Fibroblast of lung (primary cell): ENCODE data around the gene ADAD2. TPM values are rescaled to one million over a fixed set of nuclear protein-coding genes. Genes with fewer than 3 reads are reported as not detected.

Experiments used
- DNase-seq, 2 donors: peaks; one replicate each; pipeline versions ENCODE4 v3.0.0 to v3.0.0-alpha.2; 2010; ENCODE audit warnings: low read depth in 2 of 2
- H2AFZ ChIP-seq: 2 replicates; pipeline ENCODE4 v1.5.1; 2012; ENCODE audit warnings: low read length, control low read depth, inconsistent platforms
- H3K27ac ChIP-seq: 2 replicates; pipeline ENCODE4 v1.5.1; 2011; ENCODE audit warnings: low read length, control low read depth; ENCODE audit not compliant: insufficient read depth
- H3K27me3 ChIP-seq: 2 replicates; pipeline ENCODE4 v1.5.1; 2011; ENCODE audit warnings: mild to moderate bottlenecking, low read length; ENCODE audit not compliant: control insufficient read depth, insufficient read depth
- H3K36me3 ChIP-seq: 2 replicates; pipeline ENCODE4 v1.5.1; 2011; ENCODE audit warnings: low read length; ENCODE audit not compliant: control insufficient read depth, insufficient read depth
- H3K4me1 ChIP-seq: 2 replicates; pipeline ENCODE4 v1.5.1; 2011; ENCODE audit warnings: low read length; ENCODE audit not compliant: control insufficient read depth, insufficient read depth; ENCODE audit errors: extremely low read depth
- H3K4me2 ChIP-seq: 2 replicates; pipeline ENCODE4 v1.5.1; 2011; ENCODE audit warnings: low read length, control low read depth; ENCODE audit not compliant: insufficient read depth; ENCODE audit errors: extremely low read depth
- H3K4me3 ChIP-seq, 4 experiments: fragments of 200-600 bp in 1 of 4; sonication (generic) in 1 of 4; replicated peaks in 1 of 4; 2 replicates each; pipeline ENCODE4 v1.5.1; 2011 to 2016; ENCODE audit warnings: low read length in 4 of 4, low read depth in 3 of 4, mild to moderate bottlenecking in 3 of 4, control low read depth in 2 of 4, inconsistent platforms in 1 of 4, mixed read lengths in 1 of 4; ENCODE audit not compliant: insufficient read depth in 1 of 4; ENCODE audit errors: control extremely low read depth in 1 of 4
- H3K79me2 ChIP-seq: 2 replicates; pipeline ENCODE4 v1.5.1; 2012; ENCODE audit warnings: mild to moderate bottlenecking, low read length, inconsistent platforms; ENCODE audit not compliant: control insufficient read depth, insufficient read depth
- H3K9ac ChIP-seq: 2 replicates; pipeline ENCODE4 v1.5.1; 2011; ENCODE audit warnings: mild to moderate bottlenecking, low read length, control low read depth; ENCODE audit not compliant: insufficient read depth
- H3K9me3 ChIP-seq: 2 replicates; pipeline ENCODE4 v1.5.1; 2012; ENCODE audit warnings: low read depth, low read length; ENCODE audit not compliant: control insufficient read depth, insufficient read depth
- H4K20me1 ChIP-seq: 2 replicates; pipeline ENCODE4 v1.5.1; 2011; ENCODE audit warnings: low read length; ENCODE audit not compliant: control insufficient read depth, insufficient read depth; ENCODE audit errors: extremely low read depth
- EZH2 ChIP-seq: IDR thresholded peaks from 2 replicates; pipeline ENCODE4 v1.5.1; 2012; ENCODE audit warnings: low read length, control low read depth, mild to moderate bottlenecking; ENCODE audit errors: missing control alignments
- polyA plus RNA-seq, 2 donors: library from polyadenylated mRNA; depleted of rRNA in 1 of 2; stranded (reverse) in 1 of 2; unstranded in 1 of 2; fragments of >200 nt; gene quantifications; 2 replicates each; pipeline ENCODE4 v1.2.1, GENCODE V29; 2011 to 2012; ENCODE audit warnings: missing spikeins in 1 of 2
- total RNA-seq: library from RNA; depleted of rRNA; stranded (reverse); fragments of >200 nt; gene quantifications from 2 replicates; pipeline ENCODE4 v1.2.1, GENCODE V29; 2014
- TF ChIP-seq, protein P1 (sequence below), 2 donors: IDR thresholded peaks in 1 of 2; conservative IDR thresholded peaks in 1 of 2; 1 replicate in 1 of 2; 2 replicates in 1 of 2; pipeline ENCODE4 v1.5.1; 2011 to 2012; ENCODE audit warnings: low read length in 2 of 2, control low read depth in 1 of 2, inconsistent platforms in 1 of 2, low read depth in 1 of 2, mild to moderate bottlenecking in 1 of 2

ADAD2 gene
- total and polyA plus RNA-seq, 2 donors (not counting 1 experiment from before 2014, with no cell fraction given): not detected

DNA sequence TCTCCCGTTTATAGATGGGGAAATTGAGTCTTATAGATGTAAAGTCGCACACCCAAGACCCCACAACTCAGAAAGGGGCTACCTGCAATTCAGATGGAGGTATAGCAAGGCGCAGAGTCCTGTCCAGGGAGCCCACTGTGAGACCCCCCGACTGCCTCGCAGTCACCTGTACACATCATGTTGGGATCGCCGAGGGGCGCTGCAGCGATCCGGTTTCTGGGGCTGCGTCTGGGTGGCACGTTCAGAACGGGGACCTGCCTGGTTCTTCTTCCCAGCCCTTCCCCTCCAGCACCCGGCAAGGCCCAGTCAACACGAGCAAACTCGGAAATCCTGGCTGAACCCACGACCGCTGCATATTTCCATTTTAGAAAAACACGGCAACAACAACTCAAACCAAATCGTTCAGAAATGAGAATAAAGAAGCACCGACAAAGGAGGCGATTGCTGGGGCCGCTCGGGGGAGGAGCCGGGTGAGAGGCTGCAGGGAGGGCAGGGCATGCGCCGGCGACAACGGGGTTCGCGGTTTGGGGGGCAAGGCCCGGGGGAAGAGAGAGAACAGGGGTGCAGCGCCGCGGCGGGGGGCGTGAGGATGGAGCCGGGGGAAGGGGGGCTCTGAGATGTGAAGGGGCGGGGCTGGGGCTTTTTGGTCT is 46.6 kb upstream of the ADAD2 start:
- DNase-seq: peak in 1 of 2 donors; percentile 9
- Histone ChIP-seq H3K79me2 (peaks cover 10% of the 10 kb centered on the region), H4K20me1 (no peaks in the 10 kb centered on the region), H3K9me3 (no peaks in the 10 kb centered on the region), H3K27ac (no peak overlapping the region), H2AFZ (peak overlapping the region; percentile 30), H3K27me3 (no peaks in the 10 kb centered on the region), H3K36me3 (no peaks in the 10 kb centered on the region), H3K9ac (peak overlapping the region; percentile 52), H3K4me1 (peaks cover 2% of the 10 kb centered on the region), H3K4me2 (peak overlapping the region; percentile 86), H3K4me3 (peak overlapping the region; percentile 71 to 87 (median 78))
- TF ChIP-seq, protein P1, sequence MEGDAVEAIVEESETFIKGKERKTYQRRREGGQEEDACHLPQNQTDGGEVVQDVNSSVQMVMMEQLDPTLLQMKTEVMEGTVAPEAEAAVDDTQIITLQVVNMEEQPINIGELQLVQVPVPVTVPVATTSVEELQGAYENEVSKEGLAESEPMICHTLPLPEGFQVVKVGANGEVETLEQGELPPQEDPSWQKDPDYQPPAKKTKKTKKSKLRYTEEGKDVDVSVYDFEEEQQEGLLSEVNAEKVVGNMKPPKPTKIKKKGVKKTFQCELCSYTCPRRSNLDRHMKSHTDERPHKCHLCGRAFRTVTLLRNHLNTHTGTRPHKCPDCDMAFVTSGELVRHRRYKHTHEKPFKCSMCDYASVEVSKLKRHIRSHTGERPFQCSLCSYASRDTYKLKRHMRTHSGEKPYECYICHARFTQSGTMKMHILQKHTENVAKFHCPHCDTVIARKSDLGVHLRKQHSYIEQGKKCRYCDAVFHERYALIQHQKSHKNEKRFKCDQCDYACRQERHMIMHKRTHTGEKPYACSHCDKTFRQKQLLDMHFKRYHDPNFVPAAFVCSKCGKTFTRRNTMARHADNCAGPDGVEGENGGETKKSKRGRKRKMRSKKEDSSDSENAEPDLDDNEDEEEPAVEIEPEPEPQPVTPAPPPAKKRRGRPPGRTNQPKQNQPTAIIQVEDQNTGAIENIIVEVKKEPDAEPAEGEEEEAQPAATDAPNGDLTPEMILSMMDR (conservative IDR thresholded peaks at IDR 0.05 in 1 of 2, IDR thresholded peaks at IDR 0.05 in 1 of 2; ENCODE audit: low read depth in 1 of 2, low read length in 2 of 2): no peak
- no peak for TF ChIP-seq EZH2

DNA sequence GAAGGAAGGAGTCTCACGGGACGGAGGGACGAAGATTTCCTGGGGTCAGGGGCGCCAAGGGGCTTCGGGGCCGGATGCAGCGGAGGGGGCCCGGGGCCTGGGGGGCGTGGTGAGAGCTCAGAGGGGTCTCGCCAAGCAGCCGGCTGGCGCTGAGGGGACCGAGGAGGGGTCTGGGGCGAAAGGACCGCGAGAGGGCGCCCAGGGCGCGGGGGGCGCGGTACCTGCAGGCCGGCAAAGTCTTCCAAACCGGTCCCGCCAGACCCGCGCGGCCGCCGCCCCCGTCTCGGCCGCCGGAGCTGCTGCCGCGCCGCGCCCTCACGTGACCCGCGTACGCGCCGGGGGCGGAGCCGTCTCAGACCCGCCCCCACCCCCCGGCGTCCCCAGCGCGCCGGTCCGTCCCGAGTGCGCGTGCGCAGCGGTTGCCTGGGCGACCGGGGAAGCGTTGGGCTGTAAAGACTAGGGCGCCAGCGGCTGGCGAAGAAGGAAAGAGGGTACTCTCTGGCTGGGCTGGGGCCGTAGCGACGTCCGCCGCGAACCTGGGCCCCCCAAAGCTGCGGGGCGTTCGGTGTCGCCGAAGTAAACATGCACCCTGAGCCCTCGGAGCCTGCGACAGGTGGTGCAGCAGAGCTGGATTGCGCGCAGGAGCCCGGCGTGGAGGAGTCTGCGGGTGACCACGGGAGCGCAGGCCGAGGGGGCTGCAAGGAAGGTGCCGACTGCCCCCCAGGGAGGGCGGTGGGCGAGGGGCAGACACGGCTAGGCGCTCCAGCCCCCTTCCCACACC is 45.9 kb upstream of the ADAD2 start, which contains the start of the genes DNAAF1 and HSDL1:
Gene DNAAF1, plus strand, starts transcription at position 450 of the 781 bp plus-strand sequence. Its CDS starts 133 bp downstream, at position 583.
Gene HSDL1, minus strand, starts transcription at position 319 of the 781 bp plus-strand sequence. CDS start 13,856 bp downstream, outside the sequence.
- H3K4me3 ChIP-seq: peak within 1 kb of the TSS; percentile 71 to 87 (median 78)
- no peaks in the 10 kb centered on the region for H3K27me3 ChIP-seq
- H3K9ac ChIP-seq: peak within 1 kb of the TSS; percentile 67
- DNase-seq: peak; percentile 63 to 76
- TF ChIP-seq, protein P1 (conservative IDR thresholded peaks at IDR 0.05 in 1 of 2, IDR thresholded peaks at IDR 0.05 in 1 of 2; ENCODE audit: low read depth in 1 of 2, low read length in 2 of 2): no peak
- no peak for TF ChIP-seq EZH2
- H4K20me1 ChIP-seq: no peaks in the 10 kb centered on the region
- H3K79me2 ChIP-seq: peaks cover 9% of the 10 kb centered on the region
- no peaks in the 10 kb centered on the region for H3K9me3 ChIP-seq
- no peaks in the 10 kb centered on the region for H3K36me3 ChIP-seq
- H3K27ac ChIP-seq: peak within 1 kb of the TSS; percentile 43
- peak within 1 kb of the TSS; percentile 88 for H3K4me2 ChIP-seq
- H3K4me1 ChIP-seq: peaks cover 2% of the 10 kb centered on the region
- peak within 1 kb of the TSS; percentile 81 for H2AFZ ChIP-seq

DNA sequence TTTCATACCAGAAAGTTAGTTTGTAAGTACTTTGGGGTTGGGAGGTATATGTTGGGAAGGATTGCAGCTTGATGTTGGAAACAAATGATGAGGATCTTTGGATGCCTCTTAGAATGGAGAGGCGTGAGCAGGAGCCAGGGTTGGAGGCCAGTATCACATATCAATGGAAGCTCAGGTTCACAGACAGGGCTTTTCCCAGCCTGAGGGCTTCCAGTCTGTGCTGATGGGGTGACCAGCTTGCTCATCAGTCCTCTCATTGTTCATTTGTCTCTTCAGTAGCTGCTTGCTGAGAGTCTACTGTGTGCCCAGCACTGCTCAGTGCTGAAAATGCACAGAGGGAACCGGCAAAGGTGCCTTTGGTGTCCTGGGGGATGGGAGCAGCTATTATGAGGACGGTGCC is 40.0 kb upstream of the ADAD2 start:
- H3K9me3 ChIP-seq: no peaks in the 10 kb centered on the region

More for the DNA sequence above, 40.0 kb upstream of the ADAD2 start:
- no peak overlapping the region for H2AFZ ChIP-seq
- no peaks in the 10 kb centered on the region for H3K4me1 ChIP-seq
- no peaks in the 10 kb centered on the region for H3K27me3 ChIP-seq
- DNase-seq: no peak
- H3K9ac ChIP-seq: no peak overlapping the region
- H3K27ac ChIP-seq: no peak overlapping the region
- no peaks in the 10 kb centered on the region for H4K20me1 ChIP-seq
- no peaks in the 10 kb centered on the region for H3K36me3 ChIP-seq
- no peaks in the 10 kb centered on the region for H3K79me2 ChIP-seq
- H3K4me2 ChIP-seq: no peak overlapping the region
- TF ChIP-seq EZH2: no peak
- TF ChIP-seq, protein P1 (conservative IDR thresholded peaks at IDR 0.05 in 1 of 2, IDR thresholded peaks at IDR 0.05 in 1 of 2; ENCODE audit: low read depth in 1 of 2, low read length in 2 of 2): no peak
- H3K4me3 ChIP-seq: no peak overlapping the region
